ENCODE results near the gene CADM2. TPM values are rescaled to one million over a fixed set of nuclear protein-coding genes. Genes with fewer than 3 reads are reported as not detected.

The CADM2 gene
- total and polyA plus RNA-seq, 12 donors, result 0.10 to 12.6 (median 2.2) TPM

DNA sequence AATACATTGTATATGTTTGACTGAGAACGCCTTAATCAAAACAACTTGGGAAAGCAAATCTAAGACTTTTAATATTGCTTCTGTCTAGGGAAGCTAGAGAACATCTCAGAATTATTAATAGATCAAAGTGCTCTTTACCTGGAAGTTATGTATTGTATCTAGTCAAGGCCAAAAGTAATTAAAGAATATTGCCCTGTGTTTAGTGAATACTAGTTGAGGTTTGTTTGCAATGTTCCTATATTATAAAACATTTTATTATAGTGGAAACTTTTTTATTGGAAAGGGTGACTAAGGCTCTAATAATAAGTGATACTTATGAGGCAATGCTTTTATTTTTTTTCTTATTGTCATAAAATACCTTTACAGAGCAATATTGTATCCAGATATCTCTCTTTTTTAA lies 118.2 kb downstream of the CADM2 start:
- Histone ChIP-seq H3K36me3 (replicated peaks in 1 of 2) (no peaks in the 10 kb centered on the region), H3K27me3 (no peaks in the 10 kb centered on the region), H3K4me3 (no peak overlapping the region), H3K9me3 (replicated peaks in 1 of 3) (no peaks in the 10 kb centered on the region), H3K27ac (no peak overlapping the region), H3K4me1 (replicated peaks in 1 of 2) (no peaks in the 10 kb centered on the region)
- TF ChIP-seq, protein P1, sequence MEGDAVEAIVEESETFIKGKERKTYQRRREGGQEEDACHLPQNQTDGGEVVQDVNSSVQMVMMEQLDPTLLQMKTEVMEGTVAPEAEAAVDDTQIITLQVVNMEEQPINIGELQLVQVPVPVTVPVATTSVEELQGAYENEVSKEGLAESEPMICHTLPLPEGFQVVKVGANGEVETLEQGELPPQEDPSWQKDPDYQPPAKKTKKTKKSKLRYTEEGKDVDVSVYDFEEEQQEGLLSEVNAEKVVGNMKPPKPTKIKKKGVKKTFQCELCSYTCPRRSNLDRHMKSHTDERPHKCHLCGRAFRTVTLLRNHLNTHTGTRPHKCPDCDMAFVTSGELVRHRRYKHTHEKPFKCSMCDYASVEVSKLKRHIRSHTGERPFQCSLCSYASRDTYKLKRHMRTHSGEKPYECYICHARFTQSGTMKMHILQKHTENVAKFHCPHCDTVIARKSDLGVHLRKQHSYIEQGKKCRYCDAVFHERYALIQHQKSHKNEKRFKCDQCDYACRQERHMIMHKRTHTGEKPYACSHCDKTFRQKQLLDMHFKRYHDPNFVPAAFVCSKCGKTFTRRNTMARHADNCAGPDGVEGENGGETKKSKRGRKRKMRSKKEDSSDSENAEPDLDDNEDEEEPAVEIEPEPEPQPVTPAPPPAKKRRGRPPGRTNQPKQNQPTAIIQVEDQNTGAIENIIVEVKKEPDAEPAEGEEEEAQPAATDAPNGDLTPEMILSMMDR (IDR thresholded peaks at IDR 0.05), result no peak
- TF ChIP-seq POLR2A (IDR thresholded peaks at IDR 0.05), result no peak
- intact Hi-C loops (cut with DNase I), result no loop called here
- 84 to 93% (median 88%) methylated on average over 1 of the region's 1 CpG for whole genome bisulfite sequencing, 4 donors
- no peak for DNase-seq

DNA sequence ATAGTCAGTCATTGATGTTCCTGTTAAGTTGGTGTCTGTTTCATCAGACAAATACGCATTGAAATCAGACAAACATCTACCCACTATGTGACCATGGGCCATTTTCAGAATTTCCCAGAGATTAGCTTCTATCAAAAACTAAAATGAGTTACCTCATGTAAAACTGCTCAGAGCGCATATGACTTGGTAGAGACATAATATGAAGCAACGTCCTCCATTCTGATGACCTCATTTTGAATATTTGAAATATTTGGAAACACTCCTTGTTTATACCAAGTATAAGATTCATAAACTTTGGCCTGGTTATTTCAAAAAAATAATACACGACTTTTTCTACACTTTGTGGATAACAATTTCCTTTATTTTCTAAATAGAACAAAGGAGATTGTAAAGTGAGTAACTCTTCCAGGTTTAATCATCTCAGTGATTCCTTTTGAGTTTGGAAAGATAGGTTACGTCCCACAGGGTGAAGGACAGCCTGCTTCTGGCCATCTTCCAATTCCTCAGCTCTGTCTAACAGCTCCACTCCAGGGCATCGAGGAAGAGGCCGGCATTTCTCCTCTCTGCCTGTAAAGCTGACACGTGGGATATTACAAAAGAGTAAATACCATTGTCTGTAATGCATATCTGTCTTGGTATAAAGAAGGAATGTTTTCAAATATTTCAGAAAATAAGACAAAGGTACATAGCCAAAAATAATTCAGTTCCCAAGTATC lies 122.6 kb downstream of the CADM2 start:
- no peak overlapping the region for H3K4me3 ChIP-seq
- intact Hi-C loops (cut with DNase I), result no loop called here
- no peaks in the 10 kb centered on the region for H3K9me3 ChIP-seq (replicated peaks in 1 of 3)
- TF ChIP-seq, protein P1 (IDR thresholded peaks at IDR 0.05), result no peak
- TF ChIP-seq POLR2A (IDR thresholded peaks at IDR 0.05), result no peak
- peak in 6 of 7 donors; percentile 15 to 55 (median 18) for DNase-seq
- 36 to 41% (median 38%) methylated on average over 8 of the region's 8 CpGs for WGBS, 4 donors
- H3K27ac ChIP-seq, result no peak overlapping the region
- H3K36me3 ChIP-seq (replicated peaks in 1 of 2), result no peaks in the 10 kb centered on the region
- H3K4me1 ChIP-seq (replicated peaks in 1 of 2), result no peaks in the 10 kb centered on the region
- H3K27me3 ChIP-seq, result no peaks in the 10 kb centered on the region

DNA sequence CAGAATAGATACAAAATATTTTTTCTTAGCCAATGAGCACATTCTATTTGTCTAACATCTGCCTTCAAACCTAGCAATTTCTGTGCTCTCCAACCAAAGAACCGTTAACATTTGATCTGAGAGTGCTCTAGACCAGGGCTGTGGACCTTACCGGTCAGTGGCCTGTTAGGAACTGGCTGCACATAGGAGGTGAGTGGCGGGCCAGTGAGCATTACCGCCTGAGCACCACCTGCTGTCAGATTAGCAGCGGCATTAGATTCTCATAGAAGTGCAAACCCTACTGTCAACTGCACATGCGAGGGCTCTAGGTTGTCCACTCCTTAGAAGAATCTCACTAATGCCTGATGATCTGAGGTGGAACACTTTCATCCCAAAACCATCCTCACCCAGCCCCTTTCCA lies 131.7 kb downstream of the CADM2 start:
- 81 to 93% (median 89%) methylated on average over 6 of the region's 6 CpGs for WGBS, 4 donors
- no peak overlapping the region for H3K27ac ChIP-seq
- intact Hi-C loops (cut with DNase I), result no loop called here

DNA sequence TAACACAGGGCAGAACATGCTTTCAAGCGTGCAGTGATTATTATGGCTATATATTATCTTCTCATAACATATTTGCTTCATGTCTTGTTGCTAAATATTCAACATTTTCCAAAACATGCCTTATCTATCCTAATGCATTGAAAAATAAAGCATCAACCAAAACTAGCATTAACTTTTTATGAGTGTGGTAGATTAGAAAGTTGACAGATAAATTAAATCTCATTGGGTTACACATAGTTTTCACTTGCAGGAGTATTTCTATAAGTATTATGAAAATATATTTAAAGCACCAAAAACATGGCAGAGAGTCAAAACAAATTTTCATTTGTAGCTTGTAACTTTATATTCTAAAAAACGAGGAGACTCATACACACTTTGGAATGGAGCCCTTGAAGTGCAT lies 141.5 kb downstream of the CADM2 start:
- no peak overlapping the region for H3K27ac ChIP-seq
- intact Hi-C loops (cut with DNase I), result no loop called here
- H3K4me3 ChIP-seq, result no peak overlapping the region
- H3K27me3 ChIP-seq, result no peaks in the 10 kb centered on the region
- 39 to 57% (median 41%) methylated on average over 2 of the region's 2 CpGs for WGBS, 4 donors
- no peaks in the 10 kb centered on the region for H3K4me1 ChIP-seq (replicated peaks in 1 of 2)
- no peak for DNase-seq
- no peaks in the 10 kb centered on the region for H3K36me3 ChIP-seq (replicated peaks in 1 of 2)
- no peak for TF ChIP-seq POLR2A (IDR thresholded peaks at IDR 0.05)
- TF ChIP-seq, protein P1 (IDR thresholded peaks at IDR 0.05), result no peak
- no peaks in the 10 kb centered on the region for H3K9me3 ChIP-seq (replicated peaks in 1 of 3)

More for the DNA sequence above, 131.7 kb downstream of the CADM2 start:
- H3K27me3 ChIP-seq, result no peaks in the 10 kb centered on the region
- no peaks in the 10 kb centered on the region for H3K36me3 ChIP-seq (replicated peaks in 1 of 2)
- no peaks in the 10 kb centered on the region for H3K9me3 ChIP-seq (replicated peaks in 1 of 3)
- H3K4me1 ChIP-seq (replicated peaks in 1 of 2), result no peaks in the 10 kb centered on the region
- no peak for DNase-seq
- TF ChIP-seq, protein P1 (IDR thresholded peaks at IDR 0.05), result no peak
- no peak for TF ChIP-seq POLR2A (IDR thresholded peaks at IDR 0.05)
- no peak overlapping the region for H3K4me3 ChIP-seq

All from adrenal gland (tissue), 12 donors.